GM21717 (cell line): ENCODE measurements around the gene OR1Q1.
"Not testable (repeated sequence)": the region's sequence is repeated elsewhere in the genome, so short reads cannot be mapped to it uniquely, and the experiment has no call there.

Experiments
- ATAC-seq: cut with Tn5 transposase; IDR thresholded peaks from one replicate; pipeline ENCODE4 v1.9.1; 2021; ENCODE audit warnings: mild to moderate bottlenecking, moderate library complexity; ENCODE audit not compliant: unreplicated experiment

OR1Q1 gene

GRCh38 chr9:122614362-122614761 lies at the start of gene OR1Q1:
Gene OR1Q1 (plus strand): TSS chr9:122614738. CDS start chr9:122614738, 0 bp downstream.
- no peak for ATAC-seq

- no peak for ATAC-seq
These were observed 46.6 kb upstream of the OR1Q1 start for GRCh38 chr9:122567901-122568300.

GRCh38 chr9:122572456-122572855 lies 42.1 kb upstream of the OR1Q1 start:
- ATAC-seq: no peak

GRCh38 chr9:122579874-122580273 lies 34.7 kb upstream of the OR1Q1 start:
- ATAC-seq: no peak

GRCh38 chr9:122580360-122580759 lies 34.2 kb upstream of the OR1Q1 start:
- ATAC-seq: no peak

- not testable (repeated sequence) for ATAC-seq
These were observed 31.3 kb upstream of the OR1Q1 start, which contains the start of gene OR1L8 for GRCh38 chr9:122583284-122583683. Gene OR1L8 (minus strand): TSS chr9:122583384. CDS start chr9:122568477, 14,907 bp downstream.

- ATAC-seq: no peak
These were observed 8.8 kb upstream of the OR1Q1 start for GRCh38 chr9:122605691-122606090.

- no peak for ATAC-seq
These were observed 8.0 kb upstream of the OR1Q1 start for GRCh38 chr9:122606587-122606986.

GRCh38 chr9:122609804-122610203 lies 4.7 kb upstream of the OR1Q1 start:
- ATAC-seq: no peak

- no peak for ATAC-seq
These were observed 5.5 kb downstream of the OR1Q1 start for GRCh38 chr9:122619996-122620395.

GRCh38 chr9:122642226-122642625 lies 27.7 kb downstream of the OR1Q1 start:
- ATAC-seq: no peak

- no peak for ATAC-seq
These were observed 41.8 kb downstream of the OR1Q1 start for GRCh38 chr9:122656378-122656777.

- no peak for ATAC-seq
These were observed 43.0 kb downstream of the OR1Q1 start, which contains the start of gene OR1B1 for GRCh38 chr9:122657527-122657926. Gene OR1B1 (minus strand): TSS chr9:122657627.

- no peak for ATAC-seq
These were observed 46.9 kb downstream of the OR1Q1 start, which contains the start of gene OR1L1 for GRCh38 chr9:122661416-122661815. Gene OR1L1 (plus strand): TSS chr9:122661716. CDS start chr9:122661716, 0 bp downstream.
